ENCODE results near the gene RXFP4. TPM values are rescaled to one million over a fixed set of nuclear protein-coding genes. Genes with fewer than 3 reads are reported as not detected.

The RXFP4 gene
- total and polyA plus RNA-seq, 9 of the 15 experiments (the other 6 are each of a cell fraction or from before 2014, with no cell fraction given): 0.64 TPM; not detected in 8

- TF ChIP-seq ARID3B (CRISPR knock-in tag; IDR thresholded peaks at IDR 0.05; ENCODE audit: borderline replicate concordance) (no peak), GTF2B (IDR thresholded peaks at IDR 0.05; ENCODE audit: extremely low read depth, insufficient read length) (no peak), FOXA1 (IDR thresholded peaks at IDR 0.05; ENCODE audit: borderline replicate concordance) (no peak), ZNF764 (CRISPR knock-in tag; IDR thresholded peaks at IDR 0.05; ENCODE audit: low read depth) (no peak), NCOA2 (IDR thresholded peaks at IDR 0.05; ENCODE audit: partially characterized antibody in 2 of 2) (no peak), ZNF316 (IDR thresholded peaks at IDR 0.05) (peak; percentile 90), FOXP1 (CRISPR knock-in tag; IDR thresholded peaks at IDR 0.05) (peak; percentile 76; the same call in 1 of the 2 replicates), MBD2 (IDR thresholded peaks at IDR 0.05; ENCODE audit: borderline replicate concordance, low read depth) (peak; percentile 88), RNF219 (CRISPR knock-in tag; IDR thresholded peaks at IDR 0.05) (no peak), ZNF175 (CRISPR knock-in tag; IDR thresholded peaks at IDR 0.05; ENCODE audit: low read depth) (peak; percentile 82; the same call in 1 of the 2 replicates), ZFP1 (CRISPR knock-in tag; IDR thresholded peaks at IDR 0.05) (no peak), CBX1 (IDR thresholded peaks at IDR 0.05; ENCODE audit: low read depth) (no peak), ZNF449 (CRISPR knock-in tag; IDR thresholded peaks at IDR 0.05) (no peak), SMARCB1 (IDR thresholded peaks at IDR 0.05; ENCODE audit: insufficient read length, low read depth) (no peak), ZNF583 (CRISPR knock-in tag; IDR thresholded peaks at IDR 0.05) (no peak), NFIC (IDR thresholded peaks at IDR 0.05) (peak; percentile 71), ZNF561 (CRISPR knock-in tag; conservative IDR thresholded peaks at IDR 0.05) (no peak), ZNF512 (tag; IDR thresholded peaks at IDR 0.05) (no peak), PCBP1 (IDR thresholded peaks at IDR 0.05; ENCODE audit: low read depth, low read length, poor library complexity, severe bottlenecking) (no peak), ZNF253 (CRISPR knock-in tag; conservative IDR thresholded peaks at IDR 0.05) (no peak), SREBF1 (IDR thresholded peaks at IDR 0.05; ENCODE audit: borderline replicate concordance, low read depth, low read length) (peak; percentile 22; the same call in 1 of the 2 replicates)
Measured at GRCh38 chr1:155934097-155934935, 7.1 kb upstream of the RXFP4 start, which contains the start of gene KHDC4 (continued).
